ENCODE measurements around the gene AP5Z1. TPM values are rescaled to one million over a fixed set of nuclear protein-coding genes. Genes with fewer than 3 reads are reported as not detected.

AP5Z1 gene
- total RNA-seq, 2 experiments from 2014 or later, result 32.8 to 35.0 TPM

GRCh38 chr7:4803397-4804241 lies 28.2 kb downstream of the AP5Z1 start:
- no TSS peak for BruUV-seq (replicated peaks)
- Histone ChIP-seq H2AFZ (ENCODE audit: low read length) (no peak overlapping the region), H3K9me2 (ENCODE audit: insufficient read depth, low read length) (no peaks in the 10 kb centered on the region), H3K79me2 (ENCODE audit: insufficient read depth, low read depth, low read length) (no peaks in the 10 kb centered on the region), H3K4me1 (ENCODE audit: insufficient read depth, low read length, poor library complexity, severe bottlenecking) (no peaks in the 10 kb centered on the region), H3K4me3 (ENCODE audit: low read depth, low read length, poor library complexity, severe bottlenecking) (no peak overlapping the region), H3K9me3 (ENCODE audit: low read length) (no peaks in the 10 kb centered on the region), H3K27ac (ENCODE audit: low read depth, low read length, poor library complexity, severe bottlenecking) (no peak overlapping the region), H3K4me2 (ENCODE audit: low read length) (no peak overlapping the region), H3K36me3 (ENCODE audit: insufficient read depth, low read length) (no peaks in the 10 kb centered on the region), H4K20me1 (ENCODE audit: insufficient read depth, low read length) (no peaks in the 10 kb centered on the region)
- POLR2A ChIA-PET, result no interaction called here
- CTCF ChIA-PET (ENCODE audit: unreplicated experiment), result no interaction called here
- no peak for DNase-seq (ENCODE audit: low spot score)
- TF ChIP-seq EZH2phosphoT487 (IDR thresholded peaks at IDR 0.05; ENCODE audit: borderline replicate concordance, low read depth, low read length), result no peak
- TF ChIP-seq, protein P1, sequence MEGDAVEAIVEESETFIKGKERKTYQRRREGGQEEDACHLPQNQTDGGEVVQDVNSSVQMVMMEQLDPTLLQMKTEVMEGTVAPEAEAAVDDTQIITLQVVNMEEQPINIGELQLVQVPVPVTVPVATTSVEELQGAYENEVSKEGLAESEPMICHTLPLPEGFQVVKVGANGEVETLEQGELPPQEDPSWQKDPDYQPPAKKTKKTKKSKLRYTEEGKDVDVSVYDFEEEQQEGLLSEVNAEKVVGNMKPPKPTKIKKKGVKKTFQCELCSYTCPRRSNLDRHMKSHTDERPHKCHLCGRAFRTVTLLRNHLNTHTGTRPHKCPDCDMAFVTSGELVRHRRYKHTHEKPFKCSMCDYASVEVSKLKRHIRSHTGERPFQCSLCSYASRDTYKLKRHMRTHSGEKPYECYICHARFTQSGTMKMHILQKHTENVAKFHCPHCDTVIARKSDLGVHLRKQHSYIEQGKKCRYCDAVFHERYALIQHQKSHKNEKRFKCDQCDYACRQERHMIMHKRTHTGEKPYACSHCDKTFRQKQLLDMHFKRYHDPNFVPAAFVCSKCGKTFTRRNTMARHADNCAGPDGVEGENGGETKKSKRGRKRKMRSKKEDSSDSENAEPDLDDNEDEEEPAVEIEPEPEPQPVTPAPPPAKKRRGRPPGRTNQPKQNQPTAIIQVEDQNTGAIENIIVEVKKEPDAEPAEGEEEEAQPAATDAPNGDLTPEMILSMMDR (conservative IDR thresholded peaks at IDR 0.05; ENCODE audit: low read length), result no peak
- intact Hi-C loops (cut with micrococcal nuclease; ENCODE audit: unreplicated experiment), result no loop called here

DNA sequence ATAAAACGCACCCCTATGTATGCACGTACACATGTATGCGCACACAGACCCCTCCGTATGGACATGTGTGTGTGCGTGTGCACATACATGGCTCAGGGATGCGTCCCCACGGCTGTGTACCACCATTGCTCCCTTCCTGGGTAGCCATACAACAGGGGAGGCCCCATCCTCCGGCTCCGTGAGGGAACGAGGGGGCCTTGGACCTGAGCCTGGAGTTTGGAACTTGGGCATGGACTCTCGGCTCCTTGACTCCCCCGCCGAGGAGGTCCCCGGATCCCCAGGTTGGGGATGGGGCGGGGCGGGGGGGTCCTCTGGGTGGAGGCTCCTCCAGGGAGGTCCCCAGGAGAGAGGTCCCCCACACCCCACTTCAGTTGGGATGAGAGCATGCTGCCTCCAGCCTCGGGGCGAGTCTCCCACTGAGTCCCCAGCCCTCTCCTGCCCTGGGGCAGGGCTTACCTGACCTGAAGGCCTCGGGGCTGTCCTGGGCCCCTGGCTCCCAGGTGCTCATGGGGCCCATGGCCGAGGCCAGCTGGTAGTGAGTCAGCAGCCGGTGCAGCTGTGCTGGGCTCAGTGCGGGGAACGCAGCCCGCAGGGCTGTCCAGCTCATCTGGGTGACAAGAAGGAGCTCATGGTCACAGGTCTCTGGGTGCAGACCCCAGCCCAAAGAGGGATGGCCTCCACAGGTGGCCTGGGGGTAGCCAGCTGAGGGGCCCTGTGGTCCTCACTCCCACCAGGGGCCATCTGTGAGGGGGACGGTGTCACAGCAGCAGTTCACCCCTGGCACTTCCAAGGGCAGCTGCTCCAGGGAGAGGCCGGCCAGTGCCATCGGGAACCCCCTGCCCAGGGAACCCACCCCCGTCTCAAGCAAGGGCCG lies 29.9 kb downstream of the AP5Z1 start:
- TF ChIP-seq, protein P1 (conservative IDR thresholded peaks at IDR 0.05; ENCODE audit: low read length), result no peak
- TF ChIP-seq EZH2phosphoT487 (IDR thresholded peaks at IDR 0.05; ENCODE audit: borderline replicate concordance, low read depth, low read length), result no peak
- Histone ChIP-seq H3K27ac (ENCODE audit: low read depth, low read length, poor library complexity, severe bottlenecking) (no peak overlapping the region), H3K4me3 (ENCODE audit: low read depth, low read length, poor library complexity, severe bottlenecking) (no peak overlapping the region), H2AFZ (ENCODE audit: low read length) (no peak overlapping the region), H3K36me3 (ENCODE audit: insufficient read depth, low read length) (no peaks in the 10 kb centered on the region), H3K9me2 (ENCODE audit: insufficient read depth, low read length) (no peaks in the 10 kb centered on the region), H3K4me2 (ENCODE audit: low read length) (no peak overlapping the region), H3K4me1 (ENCODE audit: insufficient read depth, low read length, poor library complexity, severe bottlenecking) (no peaks in the 10 kb centered on the region), H3K79me2 (ENCODE audit: insufficient read depth, low read depth, low read length) (no peaks in the 10 kb centered on the region), H3K9me3 (ENCODE audit: low read length) (no peaks in the 10 kb centered on the region), H4K20me1 (ENCODE audit: insufficient read depth, low read length) (no peaks in the 10 kb centered on the region)
- DNase-seq (ENCODE audit: low spot score), result no peak
- intact Hi-C loops (cut with micrococcal nuclease; ENCODE audit: unreplicated experiment), result no loop called here
- POLR2A ChIA-PET, result interaction anchor here (0.7 to 1.2 kb wide), 2 partner anchors 9 to 252 kb away, joined by 3 to 4 read pairs; no protein-coding TSS in a partner anchor
- CTCF ChIA-PET (ENCODE audit: unreplicated experiment), result no interaction called here
- no TSS peak for BruUV-seq (replicated peaks)
